Breast epithelium (tissue), 4 donors: ENCODE data around the gene PPHLN1. TPM values are rescaled to one million over a fixed set of nuclear protein-coding genes. Genes with fewer than 3 reads are reported as not detected.
A peak's percentile ranks its signal among the peaks of the same experiment; 100 is the strongest.

ENCODE experiments used
- DNase-seq, 2 donors: peaks; one replicate each; pipeline ENCODE4 v3.0.0-alpha.2; 2019; ENCODE audit warnings: low spot score in 2 of 2
- H3K27ac ChIP-seq, 2 donors: fragments of 200-600 bp; sonication (generic) in 1 of 2; one replicate each; pipeline ENCODE4 v1.5.1; 2016 to 2019; ENCODE audit warnings: mild to moderate bottlenecking in 1 of 2
- H3K27me3 ChIP-seq, 2 donors: fragments of 200-600 bp; sonication (generic) in 1 of 2; one replicate each; pipeline versions ENCODE4 v1.5.1 to v1.6.0; 2017 to 2019; ENCODE audit warnings: control low read depth in 1 of 2, mild to moderate bottlenecking in 1 of 2
- H3K36me3 ChIP-seq: fragments of 200-600 bp; one replicate; pipeline ENCODE4 v1.5.1; 2019
- H3K4me1 ChIP-seq, 2 donors: fragments of 200-600 bp; sonication (generic); one replicate each; pipeline ENCODE4 v1.5.1; 2016 to 2019; ENCODE audit warnings: control low read depth in 1 of 2
- H3K4me3 ChIP-seq, 3 donors: fragments of 200-600 bp; sonication (generic); 1 replicate in 2 of 3; 2 replicates in 1 of 3; pipeline ENCODE4 v1.5.1; 2016 to 2019; ENCODE audit warnings: mild to moderate bottlenecking in 3 of 3, moderate library complexity in 2 of 3
- H3K9me3 ChIP-seq, 2 donors: fragments of 200-600 bp; sonication (generic) in 1 of 2; one replicate each; pipeline ENCODE4 v1.5.1; 2016 to 2019; ENCODE audit warnings: control low read depth in 1 of 2
- POLR2A ChIP-seq: fragments of 450-650 bp; IDR thresholded peaks from one replicate; pipeline ENCODE4 v1.6.1; 2016; ENCODE audit warnings: antibody characterized with exemption, mild to moderate bottlenecking, moderate library complexity
- POLR2AphosphoS5 ChIP-seq, 3 donors: sonication (generic); formaldehyde crosslinking; IDR thresholded peaks; one replicate each; pipeline ENCODE4 v1.6.1; 2017; ENCODE audit warnings: antibody characterized with exemption in 3 of 3
- intact Hi-C: fragments of 100-400 bp; cut with DNase I; formaldehyde crosslinking; loops from one replicate; pipeline ENCODE4 v1.15.1; 2023; ENCODE audit warnings: low total_unique reads
- total RNA-seq, 3 donors: library from RNA; depleted of rRNA; stranded (reverse); fragments of >200 nt; gene quantifications; one replicate each; pipeline ENCODE4 v1.1.0, GENCODE V29; 2016
- TF ChIP-seq, protein P1 (sequence below), 3 donors: fragments of 450-650 bp; IDR thresholded peaks; one replicate each; pipeline ENCODE4 v1.5.1; 2016 to 2017; ENCODE audit warnings: antibody characterized with exemption in 3 of 3, mild to moderate bottlenecking in 3 of 3, moderate library complexity in 3 of 3

PPHLN1 gene, protein sequence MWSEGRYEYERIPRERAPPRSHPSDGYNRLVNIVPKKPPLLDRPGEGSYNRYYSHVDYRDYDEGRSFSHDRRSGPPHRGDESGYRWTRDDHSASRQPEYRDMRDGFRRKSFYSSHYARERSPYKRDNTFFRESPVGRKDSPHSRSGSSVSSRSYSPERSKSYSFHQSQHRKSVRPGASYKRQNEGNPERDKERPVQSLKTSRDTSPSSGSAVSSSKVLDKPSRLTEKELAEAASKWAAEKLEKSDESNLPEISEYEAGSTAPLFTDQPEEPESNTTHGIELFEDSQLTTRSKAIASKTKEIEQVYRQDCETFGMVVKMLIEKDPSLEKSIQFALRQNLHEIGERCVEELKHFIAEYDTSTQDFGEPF
- total RNA-seq: 10 to 100 TPM; 52.0 to 90.6 (median 62.3) TPM

DNA sequence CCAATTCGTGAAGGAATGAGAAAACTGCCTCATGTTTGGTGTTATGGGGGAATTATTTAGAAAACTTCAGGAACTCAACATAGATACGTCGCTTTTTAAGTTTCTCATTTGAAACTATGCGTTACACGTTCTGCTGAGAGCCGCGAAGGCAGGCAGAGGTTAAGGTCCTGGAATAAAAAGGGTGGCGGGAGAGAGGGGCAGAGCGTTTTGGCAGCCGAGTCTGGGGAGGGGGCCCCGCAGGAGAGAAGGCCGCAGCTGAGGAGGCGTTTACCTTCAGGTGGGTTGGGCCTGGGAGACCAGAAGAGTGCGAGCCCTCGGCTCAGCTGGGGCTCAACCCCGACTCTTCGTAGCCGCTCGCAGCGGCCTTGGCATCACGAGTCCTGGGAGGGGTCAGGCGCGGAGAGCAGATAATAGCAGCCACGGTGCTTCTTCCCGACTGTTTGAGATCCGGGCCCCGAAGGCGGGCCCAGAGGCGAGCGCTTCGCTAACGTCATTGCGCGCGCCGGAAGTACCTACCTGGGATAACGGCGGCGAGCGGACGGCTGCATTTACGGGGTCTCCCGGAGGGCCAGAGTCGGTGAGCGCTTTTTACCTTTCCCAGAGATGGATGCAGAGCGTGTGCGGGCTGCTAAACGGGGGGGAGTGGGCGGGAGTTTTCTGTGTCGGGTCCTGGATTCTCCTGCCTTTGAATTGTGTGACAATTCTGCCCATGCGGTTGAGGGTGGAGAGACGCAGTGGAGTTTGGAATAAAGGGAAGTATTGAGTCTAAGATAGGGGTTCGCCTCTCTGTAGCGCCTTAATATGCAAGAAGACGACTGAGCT is at the start of gene PPHLN1, which contains the start of gene ZCRB1:
Gene PPHLN1 (plus strand): TSS at position 515 of the 822 bp plus-strand sequence. CDS start 9,736 bp downstream, outside the sequence.
Gene ZCRB1 (minus strand): TSS at position 442 of the 822 bp plus-strand sequence. CDS start 1,992 bp downstream, outside the sequence.
- Histone ChIP-seq H3K36me3 (peaks cover 4% of the 10 kb centered on the region), H3K9me3 (no peaks in the 10 kb centered on the region), H3K4me3 (peak within 1 kb of the TSS; percentile 62 to 77 (median 75)), H3K27me3 (no peaks in the 10 kb centered on the region), H3K27ac (peak within 1 kb of the TSS; percentile 89 to 92), H3K4me1 (peaks cover 0 to 8% of the 10 kb centered on the region in 2 donors)
- intact Hi-C loops: no loop called here
- peak; percentile 50 for TF ChIP-seq POLR2A
- peak; percentile 64 to 87 (median 65) for TF ChIP-seq POLR2AphosphoS5 (IDR thresholded peaks at IDR 0.05)
- TF ChIP-seq, protein P1, sequence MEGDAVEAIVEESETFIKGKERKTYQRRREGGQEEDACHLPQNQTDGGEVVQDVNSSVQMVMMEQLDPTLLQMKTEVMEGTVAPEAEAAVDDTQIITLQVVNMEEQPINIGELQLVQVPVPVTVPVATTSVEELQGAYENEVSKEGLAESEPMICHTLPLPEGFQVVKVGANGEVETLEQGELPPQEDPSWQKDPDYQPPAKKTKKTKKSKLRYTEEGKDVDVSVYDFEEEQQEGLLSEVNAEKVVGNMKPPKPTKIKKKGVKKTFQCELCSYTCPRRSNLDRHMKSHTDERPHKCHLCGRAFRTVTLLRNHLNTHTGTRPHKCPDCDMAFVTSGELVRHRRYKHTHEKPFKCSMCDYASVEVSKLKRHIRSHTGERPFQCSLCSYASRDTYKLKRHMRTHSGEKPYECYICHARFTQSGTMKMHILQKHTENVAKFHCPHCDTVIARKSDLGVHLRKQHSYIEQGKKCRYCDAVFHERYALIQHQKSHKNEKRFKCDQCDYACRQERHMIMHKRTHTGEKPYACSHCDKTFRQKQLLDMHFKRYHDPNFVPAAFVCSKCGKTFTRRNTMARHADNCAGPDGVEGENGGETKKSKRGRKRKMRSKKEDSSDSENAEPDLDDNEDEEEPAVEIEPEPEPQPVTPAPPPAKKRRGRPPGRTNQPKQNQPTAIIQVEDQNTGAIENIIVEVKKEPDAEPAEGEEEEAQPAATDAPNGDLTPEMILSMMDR (IDR thresholded peaks at IDR 0.05): peak in 1 of 3 donors; percentile 9
- peak; percentile 65 to 72 for DNase-seq

DNA sequence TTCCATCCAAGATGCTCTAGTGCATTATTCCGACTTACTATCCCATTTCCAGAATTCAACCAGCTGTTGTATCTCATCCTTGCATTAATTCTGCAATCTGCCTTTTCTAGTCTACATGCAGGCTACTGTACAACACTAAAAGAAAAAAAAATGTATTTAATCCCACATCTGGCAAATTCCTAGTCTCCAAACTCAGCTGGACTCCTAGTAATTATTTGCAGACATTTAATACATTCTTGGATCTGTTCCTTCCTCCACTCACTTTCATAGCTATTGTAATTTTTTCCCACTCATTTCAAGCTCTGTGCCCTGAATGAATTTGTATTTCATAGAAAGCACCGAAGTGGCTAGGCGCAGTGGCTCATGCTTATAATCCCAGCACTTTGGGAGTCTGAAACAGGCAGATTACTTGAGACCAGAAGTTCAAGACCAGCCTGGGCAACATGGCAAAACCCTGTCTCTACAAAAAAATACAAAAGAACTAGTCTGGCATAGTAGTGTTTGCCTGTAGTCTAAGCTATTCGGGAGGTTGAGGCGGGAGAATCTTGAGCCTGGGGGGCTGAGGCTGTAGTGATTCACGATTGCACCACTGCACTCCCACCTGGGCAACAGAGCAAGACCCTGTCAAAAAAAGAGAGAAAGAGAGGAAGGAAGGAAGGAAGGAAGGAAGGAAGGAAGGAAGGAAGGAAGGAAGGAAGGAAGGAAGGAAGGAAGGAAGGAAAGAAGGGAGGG is 48.4 kb upstream of the PPHLN1 start:
- no peaks in the 10 kb centered on the region for H3K27me3 ChIP-seq
- intact Hi-C loops: no loop called here
- no peak overlapping the region for H3K4me3 ChIP-seq
- TF ChIP-seq POLR2AphosphoS5 (IDR thresholded peaks at IDR 0.05): no peak
- TF ChIP-seq, protein P1 (IDR thresholded peaks at IDR 0.05): no peak
- no peak for TF ChIP-seq POLR2A
- H3K27ac ChIP-seq: no peak overlapping the region
- no peaks in the 10 kb centered on the region for H3K4me1 ChIP-seq
- no peaks in the 10 kb centered on the region for H3K36me3 ChIP-seq
- H3K9me3 ChIP-seq: no peaks in the 10 kb centered on the region
- no peak for DNase-seq

DNA sequence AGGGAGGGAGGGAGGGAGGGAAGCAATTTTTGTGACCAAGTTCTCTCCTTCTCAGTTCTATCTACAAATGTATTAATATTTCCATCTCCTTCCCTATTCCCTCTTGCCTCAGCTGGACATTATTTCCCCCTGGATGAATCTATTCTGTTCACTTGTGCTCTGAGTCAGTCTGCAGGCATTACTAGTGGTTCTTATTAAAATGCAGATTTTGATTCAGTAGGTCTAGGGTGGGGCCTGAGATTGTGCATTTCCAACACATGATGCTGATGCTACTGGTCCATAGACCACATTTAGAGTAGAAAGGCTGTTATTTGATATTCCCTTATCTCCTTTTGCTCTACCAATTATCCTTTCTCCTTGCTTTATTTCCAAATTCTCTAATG is 47.8 kb upstream of the PPHLN1 start:
- Histone ChIP-seq H3K36me3 (no peaks in the 10 kb centered on the region), H3K9me3 (no peaks in the 10 kb centered on the region), H3K27me3 (no peaks in the 10 kb centered on the region), H3K4me3 (no peak overlapping the region), H3K4me1 (no peaks in the 10 kb centered on the region), H3K27ac (no peak overlapping the region)
- TF ChIP-seq POLR2A (no peak), POLR2AphosphoS5 (IDR thresholded peaks at IDR 0.05) (no peak)
- TF ChIP-seq, protein P1 (IDR thresholded peaks at IDR 0.05): no peak
- intact Hi-C loops: no loop called here
- no peak for DNase-seq

DNA sequence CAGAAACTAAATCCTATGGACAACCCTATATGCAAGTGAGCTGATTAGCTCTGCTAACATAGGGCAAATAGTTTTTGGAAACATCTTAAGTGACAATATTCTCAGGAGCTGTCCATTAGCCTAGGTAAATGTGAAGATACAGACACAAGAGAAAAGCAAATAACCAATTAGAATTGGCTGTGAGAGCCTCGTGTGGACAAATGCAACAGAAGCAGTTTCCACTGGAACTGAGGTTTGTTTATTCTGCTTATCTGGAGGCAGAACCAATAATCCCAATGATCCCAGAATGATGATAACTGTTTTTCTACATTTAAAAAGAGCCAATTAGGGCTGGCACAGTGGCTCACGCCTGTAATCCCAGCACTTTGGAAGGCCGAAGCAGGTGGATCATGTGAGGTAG is 44.7 kb upstream of the PPHLN1 start:
- DNase-seq: no peak
- no peak for TF ChIP-seq POLR2A
- Histone ChIP-seq H3K27ac (no peak overlapping the region), H3K4me1 (no peaks in the 10 kb centered on the region), H3K9me3 (no peaks in the 10 kb centered on the region), H3K36me3 (no peaks in the 10 kb centered on the region), H3K27me3 (no peaks in the 10 kb centered on the region), H3K4me3 (no peak overlapping the region)
- intact Hi-C loops: no loop called here

DNA sequence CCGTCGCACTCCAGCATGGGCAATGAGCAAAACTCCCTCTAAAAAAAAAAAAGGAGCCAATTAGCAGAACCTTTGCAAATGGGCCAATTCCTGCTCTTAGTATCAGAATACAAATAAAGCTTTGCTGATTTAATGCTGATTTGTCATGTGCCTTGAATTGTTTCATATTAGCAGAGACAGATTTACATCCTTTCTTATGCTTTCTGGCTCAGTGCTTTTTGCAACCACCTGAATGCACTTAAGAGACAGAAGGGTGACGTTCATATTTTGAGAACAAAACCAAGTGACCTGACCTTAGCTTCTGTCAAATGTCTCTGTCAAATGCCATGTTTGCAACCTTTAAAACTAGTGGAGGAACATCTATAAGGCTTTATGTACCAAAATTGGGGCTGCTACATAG is 44.1 kb upstream of the PPHLN1 start:
- H3K4me1 ChIP-seq: no peaks in the 10 kb centered on the region
- H3K4me3 ChIP-seq: no peak overlapping the region
- no peaks in the 10 kb centered on the region for H3K9me3 ChIP-seq
- no peaks in the 10 kb centered on the region for H3K36me3 ChIP-seq
- TF ChIP-seq POLR2AphosphoS5 (IDR thresholded peaks at IDR 0.05): no peak
- TF ChIP-seq POLR2A: no peak
- TF ChIP-seq, protein P1 (IDR thresholded peaks at IDR 0.05): no peak
- DNase-seq: no peak
- no peaks in the 10 kb centered on the region for H3K27me3 ChIP-seq
- no peak overlapping the region for H3K27ac ChIP-seq
- intact Hi-C loops: no loop called here
